OCI-LY7 (cell line): ENCODE data around the gene CARD11. TPM values are rescaled to one million over a fixed set of nuclear protein-coding genes. Genes with fewer than 3 reads are reported as not detected.

Source experiments
- BruUV-seq: library from RNA; stranded (reverse); fragments of 400-500 nt; replicated peaks from 2 replicates; lab custom pipeline; 2021; lab: Mats Ljungman, UMichigan
- CTCF ChIA-PET: fragments of 300-600 bp; sonication (Branson Sonifier 250); formaldehyde crosslinking; loops from one replicate; lab custom pipeline; 2022; ENCODE audit warnings: antibody characterized with exemption; ENCODE audit not compliant: unreplicated experiment; lab: Charles Lee
- POLR2A ChIA-PET: fragments of 300-600 bp; sonication (Branson Sonifier 250); formaldehyde crosslinking; loops from one replicate; lab custom pipeline; 2022; ENCODE audit warnings: antibody characterized with exemption; lab: Charles Lee
- DNase-seq: peaks from one replicate; pipeline ENCODE4 v3.0.0-alpha.2; 2015; ENCODE audit warnings: low spot score
- H2AFZ ChIP-seq: fragments of 200-600 bp; sonication (generic), shearing (Covaris generic); 2 replicates; pipeline ENCODE4 v1.6.1; 2014; ENCODE audit warnings: mild to moderate bottlenecking, antibody characterized with exemption, low read length, moderate library complexity
- H3K27ac ChIP-seq: fragments of 200-600 bp; sonication (generic); 2 replicates; pipeline ENCODE4 v1.5.1; 2014; ENCODE audit warnings: mixed run types, low read depth, mild to moderate bottlenecking, moderate library complexity, low read length, inconsistent platforms; ENCODE audit not compliant: poor library complexity, severe bottlenecking
- H3K36me3 ChIP-seq: fragments of 200-600 bp; sonication (generic); 2 replicates; pipeline ENCODE4 v1.6.1; 2014; ENCODE audit warnings: mild to moderate bottlenecking, antibody characterized with exemption, low read length, moderate library complexity, mixed read lengths; ENCODE audit not compliant: insufficient read depth
- H3K4me1 ChIP-seq: fragments of 200-600 bp; sonication (generic); 2 replicates; pipeline ENCODE4 v1.5.1; 2014; ENCODE audit warnings: mild to moderate bottlenecking, low read length; ENCODE audit not compliant: insufficient read depth, poor library complexity, severe bottlenecking
- H3K4me2 ChIP-seq: fragments of 200-600 bp; sonication (generic); 2 replicates; pipeline ENCODE4 v1.6.1; 2014; ENCODE audit warnings: mild to moderate bottlenecking, low read length
- H3K4me3 ChIP-seq: fragments of 200-600 bp; sonication (generic); 2 replicates; pipeline ENCODE4 v1.5.1; 2014; ENCODE audit warnings: mild to moderate bottlenecking, low read depth, low read length; ENCODE audit not compliant: poor library complexity, severe bottlenecking
- H3K79me2 ChIP-seq: fragments of 200-600 bp; sonication (generic); 2 replicates; pipeline ENCODE4 v1.6.1; 2016; ENCODE audit warnings: low read depth, mild to moderate bottlenecking, low read length, moderate library complexity, mixed read lengths; ENCODE audit not compliant: insufficient read depth
- H3K9me2 ChIP-seq: fragments of 200-600 bp; sonication (generic); 2 replicates; pipeline ENCODE4 v1.6.1; 2016; ENCODE audit warnings: mild to moderate bottlenecking, low read length, mixed read lengths; ENCODE audit not compliant: insufficient read depth
- H3K9me3 ChIP-seq: fragments of 200-600 bp; sonication (generic); 2 replicates; pipeline ENCODE4 v1.6.1; 2014; ENCODE audit warnings: mild to moderate bottlenecking, mixed run types, low read length, mixed read lengths
- H4K20me1 ChIP-seq: fragments of 200-600 bp; sonication (generic); 2 replicates; pipeline ENCODE4 v1.6.1; 2014; ENCODE audit warnings: mild to moderate bottlenecking, antibody characterized with exemption, low read length, moderate library complexity, mixed read lengths; ENCODE audit not compliant: insufficient read depth
- CTCF ChIP-seq: fragments of 200-600 bp; sonication (generic); conservative IDR thresholded peaks from 2 replicates; pipeline ENCODE4 v1.5.1; 2014; ENCODE audit warnings: mild to moderate bottlenecking, antibody characterized with exemption, low read length, moderate library complexity, mixed read lengths
- EZH2phosphoT487 ChIP-seq: fragments of 200-600 bp; sonication (generic); IDR thresholded peaks from 2 replicates; pipeline ENCODE4 v1.6.1; 2018; ENCODE audit warnings: low read depth, borderline replicate concordance, mild to moderate bottlenecking, mixed run types, antibody characterized with exemption, low read length, moderate library complexity, mixed read lengths
- intact Hi-C: fragments of 100-400 bp; cut with micrococcal nuclease; formaldehyde crosslinking; loops from one replicate; pipeline ENCODE4 v1.10.0; 2022; ENCODE audit not compliant: unreplicated experiment
- total RNA-seq, 2 experiments: library from RNA; depleted of rRNA in 1 of 2; stranded (reverse); fragments of >200 nt in 1 of 2; shearing (Covaris generic) in 1 of 2; gene quantifications; 2 replicates each; pipeline ENCODE4 v1.2.3, GENCODE V29; 2014 to 2022

CARD11 gene
- total RNA-seq, 2 experiments from 2014 or later, result 33.8 to 63.5 TPM

GRCh38 chr7:2908103-2908683 is 135.5 kb downstream of the CARD11 start:
- Histone ChIP-seq H4K20me1 (no peaks in the 10 kb centered on the region), H3K9me3 (no peaks in the 10 kb centered on the region), H3K79me2 (no peaks in the 10 kb centered on the region), H2AFZ (no peak overlapping the region), H3K4me1 (peaks cover 11% of the 10 kb centered on the region), H3K27ac (peak overlapping the region; percentile 20), H3K36me3 (peaks cover 14% of the 10 kb centered on the region), H3K4me2 (peak overlapping the region; percentile 29; the same call in 1 of the 2 replicates), H3K4me3 (no peak overlapping the region), H3K9me2 (no peaks in the 10 kb centered on the region)
- DNase-seq, result peak; percentile 46
- POLR2A ChIA-PET, result no interaction called here
- TF ChIP-seq EZH2phosphoT487 (no peak), CTCF (no peak)
- CTCF ChIA-PET, result no interaction called here
- intact Hi-C loops, result no loop called here
- no TSS peak for BruUV-seq

DNA sequence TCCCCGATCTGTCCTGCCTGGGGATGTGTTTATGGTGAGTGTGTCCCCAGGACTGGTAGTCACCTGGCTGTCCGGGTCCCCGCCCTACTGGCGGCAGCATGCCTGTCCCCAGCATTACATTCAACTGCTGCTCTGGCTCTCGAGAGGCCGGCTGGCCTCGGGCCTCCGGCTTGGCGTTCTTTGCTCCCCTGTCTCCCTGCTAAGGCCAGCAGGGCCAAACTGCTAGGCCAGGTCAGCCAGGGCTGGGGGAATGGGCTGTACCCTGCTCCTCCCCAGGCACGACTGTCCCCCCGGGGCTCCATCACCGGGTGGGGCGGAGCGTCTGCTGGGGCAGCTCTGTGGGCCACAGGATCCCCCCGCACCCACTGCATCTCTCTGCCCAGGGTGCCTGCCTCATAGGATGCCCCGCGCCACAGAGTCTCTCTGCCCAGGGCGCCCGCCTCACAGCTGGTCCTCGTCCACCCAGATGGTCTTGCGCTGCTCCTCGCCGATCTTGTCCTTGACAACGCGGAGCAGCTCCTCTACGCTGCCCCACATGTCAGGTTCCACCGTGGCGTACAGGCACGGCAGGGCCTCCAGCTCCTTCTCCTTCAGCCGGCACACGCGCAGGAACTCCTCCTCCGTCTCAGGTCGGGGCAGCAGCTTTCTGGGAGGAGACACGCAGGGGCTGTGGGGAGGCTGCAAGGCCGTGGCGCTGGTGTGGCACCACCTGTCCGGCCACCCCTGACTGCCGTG is 137.3 kb downstream of the CARD11 start:
- H3K27ac ChIP-seq, result no peak overlapping the region
- H3K9me3 ChIP-seq, result no peaks in the 10 kb centered on the region
- no peak overlapping the region for H3K4me2 ChIP-seq
- H3K4me3 ChIP-seq, result no peak overlapping the region
- intact Hi-C loops, result no loop called here
- CTCF ChIA-PET, result no interaction called here
- H3K4me1 ChIP-seq, result peaks cover 18% of the 10 kb centered on the region
- TF ChIP-seq CTCF (no peak), EZH2phosphoT487 (no peak)
- BruUV-seq, result TSS peak; percentile 95
- H3K79me2 ChIP-seq, result no peaks in the 10 kb centered on the region
- no peaks in the 10 kb centered on the region for H4K20me1 ChIP-seq
- no peaks in the 10 kb centered on the region for H3K9me2 ChIP-seq
- H3K36me3 ChIP-seq, result peaks cover 14% of the 10 kb centered on the region
- POLR2A ChIA-PET, result no interaction called here
- H2AFZ ChIP-seq, result no peak overlapping the region
- DNase-seq, result no peak

DNA sequence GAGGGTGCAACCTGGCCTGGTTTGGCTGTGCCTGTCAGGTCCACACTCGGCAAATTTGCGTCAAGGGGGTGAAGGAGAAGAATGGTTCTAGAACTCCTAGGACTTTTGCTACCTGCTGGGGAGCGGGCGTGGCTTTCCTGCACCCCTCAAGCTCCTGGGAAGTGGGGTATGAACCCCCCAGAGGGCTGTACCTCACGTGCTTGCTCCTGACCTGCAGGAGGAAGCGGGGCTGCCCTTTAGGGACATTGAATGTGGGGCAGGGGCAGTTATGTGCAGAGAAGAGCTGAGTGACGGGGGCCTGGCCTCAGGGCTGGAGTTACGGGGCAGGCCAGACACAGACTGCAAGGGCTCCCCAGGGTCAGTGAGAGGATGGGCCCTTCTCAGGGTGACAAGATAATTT is 138.2 kb downstream of the CARD11 start:
- H2AFZ ChIP-seq, result no peak overlapping the region
- H3K9me2 ChIP-seq, result no peaks in the 10 kb centered on the region
- no peak overlapping the region for H3K4me2 ChIP-seq
- no peak overlapping the region for H3K4me3 ChIP-seq
- DNase-seq, result no peak
- H3K4me1 ChIP-seq, result peaks cover 18% of the 10 kb centered on the region
- H3K27ac ChIP-seq, result no peak overlapping the region
- intact Hi-C loops, result no loop called here
- CTCF ChIA-PET, result no interaction called here
- no peaks in the 10 kb centered on the region for H3K9me3 ChIP-seq
- POLR2A ChIA-PET, result interaction anchor here (1.4 kb wide), 1 partner anchor 12 kb away, joined by 3 read pairs; no protein-coding TSS in a partner anchor
- no peak for TF ChIP-seq CTCF
- H4K20me1 ChIP-seq, result no peaks in the 10 kb centered on the region
- no TSS peak for BruUV-seq
- H3K79me2 ChIP-seq, result no peaks in the 10 kb centered on the region
- peaks cover 14% of the 10 kb centered on the region for H3K36me3 ChIP-seq
